SK-N-MC (cell line): Measurements from ENCODE around the gene POR.

ENCODE experiments used
- EZH2 ChIP-seq: fragments of 200-600 bp; sonication (generic); IDR thresholded peaks from one replicate; pipeline ENCODE4 v1.6.1; 2017; ENCODE audit warnings: antibody characterized with exemption
- POLR2AphosphoS5 ChIP-seq: IDR thresholded peaks from 2 replicates; pipeline ENCODE4 v1.6.1; 2012; ENCODE audit warnings: mild to moderate bottlenecking, low read depth, low read length, borderline replicate concordance

- TF ChIP-seq POLR2AphosphoS5 (no peak), EZH2 (no peak)
Observed at GRCh38 chr7:75971309-75971960, 56.5 kb downstream of the POR start.
